ENCODE results near the gene RHOD.

RHOD gene

GRCh38 chr11:67032830-67033551 lies 23.7 kb upstream of the RHOD start:
- no peak overlapping the region for H3K4me3 ChIP-seq (ENCODE audit: low read depth, low read length)
- TF ChIP-seq, protein P1, sequence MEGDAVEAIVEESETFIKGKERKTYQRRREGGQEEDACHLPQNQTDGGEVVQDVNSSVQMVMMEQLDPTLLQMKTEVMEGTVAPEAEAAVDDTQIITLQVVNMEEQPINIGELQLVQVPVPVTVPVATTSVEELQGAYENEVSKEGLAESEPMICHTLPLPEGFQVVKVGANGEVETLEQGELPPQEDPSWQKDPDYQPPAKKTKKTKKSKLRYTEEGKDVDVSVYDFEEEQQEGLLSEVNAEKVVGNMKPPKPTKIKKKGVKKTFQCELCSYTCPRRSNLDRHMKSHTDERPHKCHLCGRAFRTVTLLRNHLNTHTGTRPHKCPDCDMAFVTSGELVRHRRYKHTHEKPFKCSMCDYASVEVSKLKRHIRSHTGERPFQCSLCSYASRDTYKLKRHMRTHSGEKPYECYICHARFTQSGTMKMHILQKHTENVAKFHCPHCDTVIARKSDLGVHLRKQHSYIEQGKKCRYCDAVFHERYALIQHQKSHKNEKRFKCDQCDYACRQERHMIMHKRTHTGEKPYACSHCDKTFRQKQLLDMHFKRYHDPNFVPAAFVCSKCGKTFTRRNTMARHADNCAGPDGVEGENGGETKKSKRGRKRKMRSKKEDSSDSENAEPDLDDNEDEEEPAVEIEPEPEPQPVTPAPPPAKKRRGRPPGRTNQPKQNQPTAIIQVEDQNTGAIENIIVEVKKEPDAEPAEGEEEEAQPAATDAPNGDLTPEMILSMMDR (IDR thresholded peaks at IDR 0.05; ENCODE audit: low read depth, low read length) = no peak

DNA sequence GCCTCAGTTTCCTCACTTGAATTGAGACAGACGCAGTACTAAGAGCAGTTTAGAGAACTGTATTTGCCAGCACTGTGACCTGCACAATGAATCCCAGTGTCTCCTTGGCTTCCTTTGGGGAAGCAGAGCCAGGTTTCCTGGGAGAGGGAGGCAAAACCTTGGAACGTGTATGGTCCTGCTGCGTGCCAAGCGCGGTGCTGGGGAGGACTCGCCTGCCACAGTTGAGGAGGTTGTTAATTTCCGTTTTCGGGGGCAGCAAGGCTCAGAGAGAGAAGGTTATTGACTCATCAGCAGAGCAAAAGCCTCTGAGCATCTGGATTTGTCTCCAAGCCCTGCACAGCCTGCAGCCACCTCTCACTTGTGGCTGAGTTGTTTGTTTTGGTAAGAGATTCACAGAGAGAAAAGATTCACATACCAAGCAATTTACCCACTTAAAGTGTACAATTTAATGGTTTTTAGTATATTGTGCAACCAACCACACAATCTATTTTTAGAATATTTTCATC lies 22.9 kb upstream of the RHOD start:
- no peak overlapping the region for H3K4me3 ChIP-seq (ENCODE audit: low read depth, low read length)
- TF ChIP-seq, protein P1 (IDR thresholded peaks at IDR 0.05; ENCODE audit: low read depth, low read length) = no peak

DNA sequence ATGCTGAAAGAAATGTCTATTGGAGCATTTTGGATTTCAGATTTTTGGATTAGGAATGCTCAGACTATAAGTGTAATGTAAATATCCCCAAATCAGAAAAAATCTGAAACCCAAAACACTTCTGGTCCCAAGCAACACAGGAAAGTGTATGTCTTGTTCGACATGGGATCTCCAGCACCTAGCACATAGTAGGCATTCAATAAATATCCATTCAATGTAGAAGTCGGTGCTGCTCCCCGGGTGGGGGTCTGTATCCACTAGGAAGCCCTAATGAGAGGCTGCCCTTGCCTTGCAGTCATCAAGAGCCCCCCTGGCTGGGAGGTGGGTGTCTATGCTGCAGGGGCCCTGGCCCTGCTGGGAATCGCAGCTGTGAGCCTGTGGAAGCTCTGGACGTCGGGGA lies 22.3 kb upstream of the RHOD start:
- TF ChIP-seq, protein P1 (IDR thresholded peaks at IDR 0.05; ENCODE audit: low read depth, low read length) = no peak
- H3K4me3 ChIP-seq (ENCODE audit: low read depth, low read length) = no peak overlapping the region

- H3K4me3 ChIP-seq (ENCODE audit: low read depth, low read length) = no peak overlapping the region
- TF ChIP-seq, protein P1 (IDR thresholded peaks at IDR 0.05; ENCODE audit: low read depth, low read length) = no peak
Observed at GRCh38 chr11:67040147-67040546, 16.5 kb upstream of the RHOD start.

DNA sequence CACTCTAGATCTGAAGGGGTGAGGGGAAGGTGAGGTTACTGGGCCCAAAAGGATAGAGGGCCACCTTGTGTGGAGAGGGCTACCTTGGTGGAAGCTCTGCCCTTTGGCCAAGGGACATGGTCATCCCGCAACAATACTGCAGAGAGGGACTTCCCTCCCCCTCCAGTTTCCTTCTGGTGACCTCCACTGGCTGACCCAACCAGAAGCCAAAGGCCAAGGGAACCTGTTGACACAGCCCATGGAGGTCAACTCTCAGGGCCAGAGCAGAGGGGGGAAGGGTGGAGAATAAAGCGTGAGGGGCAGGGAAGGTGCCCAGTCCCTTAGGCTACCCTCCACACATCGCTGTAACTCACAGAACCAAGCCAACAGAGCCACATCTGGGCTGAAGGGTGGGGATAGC lies 15.0 kb upstream of the RHOD start:
- TF ChIP-seq, protein P1 (IDR thresholded peaks at IDR 0.05; ENCODE audit: low read depth, low read length) = no peak
- no peak overlapping the region for H3K4me3 ChIP-seq (ENCODE audit: low read depth, low read length)

DNA sequence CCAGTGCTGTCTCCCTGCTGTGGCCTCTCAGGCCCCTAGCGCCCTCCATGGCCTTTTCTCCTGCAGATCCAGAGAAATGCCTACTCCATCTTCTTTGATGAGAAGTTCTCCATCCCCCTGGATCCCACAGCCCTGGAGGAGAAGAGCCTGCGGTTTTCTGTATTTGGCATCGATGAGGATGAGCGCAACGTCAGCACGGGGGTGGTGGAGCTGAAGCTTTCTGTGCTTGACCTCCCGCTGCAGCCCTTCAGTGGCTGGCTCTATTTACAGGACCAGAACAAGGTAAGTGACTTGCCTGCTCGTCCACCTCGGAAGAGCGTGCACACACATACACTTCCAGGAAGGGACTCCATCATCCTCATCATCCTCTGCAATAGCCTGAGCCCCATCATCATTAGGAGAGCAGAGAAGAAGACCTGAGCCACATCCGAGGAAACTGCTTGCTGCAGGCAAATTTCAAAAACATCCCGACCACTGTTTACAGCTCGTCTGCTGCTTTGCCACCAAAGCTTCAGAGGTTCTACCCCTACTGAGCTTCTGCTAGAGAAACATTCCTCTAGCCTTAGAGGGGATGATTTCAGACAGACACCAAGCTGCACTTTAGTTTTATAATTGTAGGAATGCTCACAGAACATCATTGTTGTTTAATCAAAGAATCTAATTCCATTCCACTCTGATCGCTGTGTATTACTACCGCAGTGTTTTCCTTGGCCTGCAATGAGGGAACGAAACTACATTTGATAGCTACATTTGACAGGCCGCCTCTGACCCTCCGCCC lies 12.9 kb upstream of the RHOD start:
- TF ChIP-seq, protein P1 (IDR thresholded peaks at IDR 0.05; ENCODE audit: low read depth, low read length) = no peak
- H3K4me3 ChIP-seq (ENCODE audit: low read depth, low read length) = no peak overlapping the region

DNA sequence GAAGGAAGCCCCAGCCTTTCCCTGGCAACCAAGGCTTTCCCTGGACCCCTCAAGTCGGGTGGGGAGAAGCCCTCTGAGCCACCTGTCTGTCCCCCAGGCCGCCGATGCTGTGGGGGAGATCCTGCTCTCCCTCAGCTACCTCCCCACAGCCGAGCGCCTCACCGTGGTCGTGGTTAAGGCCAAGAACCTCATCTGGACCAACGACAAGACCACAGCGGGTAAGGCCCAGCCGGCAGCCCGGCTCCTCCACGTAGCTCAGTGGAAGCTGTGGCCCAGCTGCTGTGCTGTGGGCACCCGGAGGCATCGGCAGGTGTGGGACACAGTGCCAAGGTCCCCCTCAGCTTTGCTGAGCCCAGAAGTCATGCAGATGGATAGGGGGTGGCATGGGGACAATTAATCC lies 12.2 kb upstream of the RHOD start:
- TF ChIP-seq, protein P1 (IDR thresholded peaks at IDR 0.05; ENCODE audit: low read depth, low read length) = no peak
- H3K4me3 ChIP-seq (ENCODE audit: low read depth, low read length) = no peak overlapping the region

Measured in WI38 (cell line).